Ishikawa (cell line): ENCODE measurements around the gene SPATA32.

Experiments
- CEBPB ChIP-seq: IDR thresholded peaks from 2 replicates; pipeline ENCODE4 v1.6.1; 2012
- CREB1 ChIP-seq: IDR thresholded peaks from 2 replicates; pipeline ENCODE4 v1.6.1; 2012; ENCODE audit warnings: low read depth
- EGR1 ChIP-seq: IDR thresholded peaks from 2 replicates; pipeline ENCODE4 v1.6.1; 2012
- EP300 ChIP-seq: IDR thresholded peaks from 2 replicates; pipeline ENCODE4 v1.6.1; 2012; ENCODE audit warnings: borderline replicate concordance
- FOXM1 ChIP-seq: IDR thresholded peaks from 2 replicates; pipeline ENCODE4 v1.6.1; 2012; ENCODE audit warnings: low read depth, borderline replicate concordance
- NFIC ChIP-seq: IDR thresholded peaks from 2 replicates; pipeline ENCODE4 v1.6.1; 2012
- RAD21 ChIP-seq: IDR thresholded peaks from 2 replicates; pipeline ENCODE4 v1.6.1; 2012; ENCODE audit warnings: low read depth
- TAF1 ChIP-seq: IDR thresholded peaks from 2 replicates; pipeline ENCODE4 v1.6.1; 2012; ENCODE audit warnings: low read depth, mild to moderate bottlenecking
- TCF12 ChIP-seq: IDR thresholded peaks from 2 replicates; pipeline ENCODE4 v1.6.1; 2012; ENCODE audit warnings: low read depth
- TEAD4 ChIP-seq: IDR thresholded peaks from 2 replicates; pipeline ENCODE4 v1.6.1; 2012
- YY1 ChIP-seq: IDR thresholded peaks from 2 replicates; pipeline ENCODE4 v1.6.1; 2012; ENCODE audit warnings: low read depth
- ZBTB7A ChIP-seq: IDR thresholded peaks from 2 replicates; pipeline ENCODE4 v1.6.1; 2012; ENCODE audit warnings: low read depth
- TF ChIP-seq, protein P1 (sequence below): IDR thresholded peaks from 2 replicates; pipeline ENCODE4 v1.6.1; 2012
- TF ChIP-seq, protein P2 (sequence below): IDR thresholded peaks from 2 replicates; pipeline ENCODE4 v1.6.1; 2012; ENCODE audit warnings: low read depth, mild to moderate bottlenecking
- TF ChIP-seq, protein P3 (sequence below): IDR thresholded peaks from 2 replicates; pipeline ENCODE4 v1.6.1; 2012

The SPATA32 gene

DNA sequence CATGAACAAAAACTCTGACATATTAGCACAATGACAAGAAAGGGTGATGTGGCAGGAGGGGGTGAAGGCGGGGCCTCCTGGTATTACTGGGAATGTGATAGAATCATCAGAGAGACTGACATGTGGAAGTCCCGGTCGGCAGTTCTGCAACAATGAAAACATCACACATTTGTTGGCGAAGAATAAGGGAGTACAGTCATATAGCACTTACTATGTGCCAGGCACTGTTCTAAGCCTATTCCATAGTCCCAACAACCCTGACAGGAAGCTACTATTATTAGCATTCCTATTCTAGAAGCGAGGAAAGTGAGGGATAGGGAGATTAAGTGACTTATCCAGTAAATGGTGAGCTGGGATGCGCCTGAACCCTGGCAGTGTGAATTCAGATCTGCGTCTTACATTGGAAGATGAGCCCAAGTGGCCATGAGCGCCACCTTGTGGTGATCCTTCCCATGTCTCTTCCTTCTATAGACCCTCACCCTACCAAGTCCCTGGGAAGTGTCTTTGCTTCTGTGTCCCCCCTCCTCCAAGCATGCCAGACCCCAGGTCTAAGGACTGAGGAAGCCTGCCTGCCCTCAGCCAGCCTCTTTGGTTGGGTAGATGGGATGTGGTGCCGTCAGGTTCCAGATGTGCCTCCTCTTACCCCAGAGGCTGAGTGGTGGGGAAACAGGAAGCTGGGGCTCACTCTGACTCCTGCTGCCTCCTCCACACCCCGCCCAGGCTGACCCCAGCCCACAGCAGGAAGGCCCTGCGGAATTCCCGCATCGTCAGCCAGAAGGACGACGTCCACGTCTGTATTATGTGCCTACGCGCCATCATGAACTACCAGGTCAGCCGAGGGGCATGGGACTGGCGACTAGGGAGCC is 26.2 kb downstream of the SPATA32 start:
- TF ChIP-seq RAD21 (peak; percentile 62), TAF1 (no peak)

DNA sequence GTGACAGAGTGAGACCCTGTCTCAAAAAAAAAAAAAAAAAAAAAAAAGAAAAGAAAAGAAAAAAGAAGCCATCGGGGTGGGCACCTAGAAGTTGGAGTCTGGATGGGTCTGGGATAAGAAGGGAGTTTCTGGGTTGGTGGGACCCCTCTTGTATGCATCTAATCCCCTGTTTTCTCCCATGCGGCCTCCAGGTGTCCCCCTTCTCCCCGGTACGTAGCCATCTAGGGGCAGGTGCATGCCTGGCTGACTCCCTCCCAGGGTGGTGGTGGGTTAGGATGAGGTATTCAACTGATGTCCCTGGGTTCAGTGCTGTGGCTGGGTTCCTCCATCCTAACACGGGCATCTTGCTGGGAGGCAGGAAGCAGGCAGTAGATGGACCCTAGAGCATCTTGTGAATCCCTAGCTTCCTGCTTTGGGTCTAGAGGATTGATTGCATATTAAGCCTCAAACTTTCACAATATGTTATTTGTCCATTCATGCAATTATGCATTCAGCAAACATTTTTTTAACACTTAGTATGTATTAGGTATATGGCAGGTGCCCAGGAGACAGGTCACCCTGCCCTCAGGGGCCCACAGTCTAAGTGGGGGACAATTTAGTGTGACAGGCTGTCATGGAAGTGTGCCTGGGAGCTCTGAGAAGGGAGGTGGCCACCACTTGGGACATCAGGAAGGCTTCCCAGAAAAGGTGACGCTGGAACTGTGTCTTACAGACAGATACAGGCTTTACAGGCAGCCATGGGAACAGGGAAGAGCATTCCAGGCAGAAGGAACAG is 27.1 kb downstream of the SPATA32 start:
- TF ChIP-seq RAD21: peak; percentile 51
- TF ChIP-seq TEAD4: no peak

DNA sequence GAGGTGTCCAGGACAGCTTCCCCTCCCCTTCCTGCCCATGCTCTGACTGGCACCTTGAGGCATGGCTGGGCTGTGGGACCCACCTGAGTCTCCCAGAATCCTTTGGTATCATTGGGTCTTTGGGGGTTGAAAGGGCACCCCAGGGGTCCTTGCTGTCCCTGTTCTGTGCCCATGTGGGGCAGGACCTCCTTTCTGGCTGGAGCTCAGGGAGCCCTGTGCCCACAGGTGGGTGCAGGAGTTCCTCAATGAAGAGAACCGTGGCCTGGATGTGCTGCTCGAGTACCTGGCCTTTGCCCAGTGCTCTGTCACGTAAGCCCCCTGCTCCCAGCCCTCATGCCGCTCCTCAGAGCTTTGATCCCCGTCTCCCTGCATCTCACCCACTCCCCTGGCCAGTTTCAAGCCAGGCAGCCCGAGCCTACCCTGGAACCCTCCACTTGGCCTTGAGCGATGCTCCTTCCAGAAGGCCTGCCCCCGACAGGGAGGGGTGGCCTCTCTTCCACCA is 28.4 kb downstream of the SPATA32 start:
- TF ChIP-seq, protein P1, sequence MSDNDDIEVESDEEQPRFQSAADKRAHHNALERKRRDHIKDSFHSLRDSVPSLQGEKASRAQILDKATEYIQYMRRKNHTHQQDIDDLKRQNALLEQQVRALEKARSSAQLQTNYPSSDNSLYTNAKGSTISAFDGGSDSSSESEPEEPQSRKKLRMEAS: no peak
- no peak for TF ChIP-seq FOXM1
- no peak for TF ChIP-seq CEBPB
- TF ChIP-seq ZBTB7A: no peak

DNA sequence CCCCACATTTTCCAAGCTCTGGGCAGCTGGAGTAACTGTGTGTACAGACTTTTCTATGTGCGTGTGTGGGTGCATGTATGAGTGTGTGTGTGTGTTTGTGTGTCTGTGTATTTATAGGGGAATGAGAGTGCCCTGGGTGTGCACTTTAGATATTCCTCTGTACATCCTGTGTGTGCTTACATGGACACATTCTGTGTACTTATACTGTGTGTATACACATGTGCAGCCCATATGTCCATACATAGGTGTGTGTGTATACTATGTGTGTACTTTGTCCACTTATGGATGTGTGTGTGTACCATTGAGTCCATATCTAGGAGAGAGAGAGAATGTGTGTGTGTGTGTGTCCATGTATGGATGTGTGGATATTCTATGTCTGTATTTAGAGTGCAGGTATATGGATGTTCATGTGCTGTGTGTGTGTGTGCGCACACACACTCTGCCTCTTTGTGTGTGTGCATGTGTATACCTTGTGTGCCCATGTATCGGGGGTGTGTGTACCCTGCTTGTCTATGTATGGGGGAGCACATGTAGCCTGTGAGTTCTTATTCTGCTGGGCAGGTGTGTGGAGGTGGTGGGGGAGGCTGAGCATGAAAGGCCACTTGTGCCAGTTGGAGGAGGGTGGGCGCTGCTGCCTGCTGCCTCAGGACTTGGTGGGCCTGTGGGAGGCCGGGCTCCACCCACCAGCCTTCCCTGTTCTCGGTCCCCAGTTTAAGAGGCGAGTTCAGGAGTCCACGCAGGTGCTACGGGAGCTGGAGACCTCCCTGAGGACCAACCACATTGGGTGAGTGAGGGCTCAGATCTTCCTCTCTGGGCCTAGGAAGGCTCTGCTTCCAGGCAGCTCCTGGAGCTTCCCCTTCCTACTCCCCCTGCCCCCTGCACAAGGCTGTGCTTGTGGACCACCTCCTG is 29.1 kb downstream of the SPATA32 start:
- TF ChIP-seq, protein P2, sequence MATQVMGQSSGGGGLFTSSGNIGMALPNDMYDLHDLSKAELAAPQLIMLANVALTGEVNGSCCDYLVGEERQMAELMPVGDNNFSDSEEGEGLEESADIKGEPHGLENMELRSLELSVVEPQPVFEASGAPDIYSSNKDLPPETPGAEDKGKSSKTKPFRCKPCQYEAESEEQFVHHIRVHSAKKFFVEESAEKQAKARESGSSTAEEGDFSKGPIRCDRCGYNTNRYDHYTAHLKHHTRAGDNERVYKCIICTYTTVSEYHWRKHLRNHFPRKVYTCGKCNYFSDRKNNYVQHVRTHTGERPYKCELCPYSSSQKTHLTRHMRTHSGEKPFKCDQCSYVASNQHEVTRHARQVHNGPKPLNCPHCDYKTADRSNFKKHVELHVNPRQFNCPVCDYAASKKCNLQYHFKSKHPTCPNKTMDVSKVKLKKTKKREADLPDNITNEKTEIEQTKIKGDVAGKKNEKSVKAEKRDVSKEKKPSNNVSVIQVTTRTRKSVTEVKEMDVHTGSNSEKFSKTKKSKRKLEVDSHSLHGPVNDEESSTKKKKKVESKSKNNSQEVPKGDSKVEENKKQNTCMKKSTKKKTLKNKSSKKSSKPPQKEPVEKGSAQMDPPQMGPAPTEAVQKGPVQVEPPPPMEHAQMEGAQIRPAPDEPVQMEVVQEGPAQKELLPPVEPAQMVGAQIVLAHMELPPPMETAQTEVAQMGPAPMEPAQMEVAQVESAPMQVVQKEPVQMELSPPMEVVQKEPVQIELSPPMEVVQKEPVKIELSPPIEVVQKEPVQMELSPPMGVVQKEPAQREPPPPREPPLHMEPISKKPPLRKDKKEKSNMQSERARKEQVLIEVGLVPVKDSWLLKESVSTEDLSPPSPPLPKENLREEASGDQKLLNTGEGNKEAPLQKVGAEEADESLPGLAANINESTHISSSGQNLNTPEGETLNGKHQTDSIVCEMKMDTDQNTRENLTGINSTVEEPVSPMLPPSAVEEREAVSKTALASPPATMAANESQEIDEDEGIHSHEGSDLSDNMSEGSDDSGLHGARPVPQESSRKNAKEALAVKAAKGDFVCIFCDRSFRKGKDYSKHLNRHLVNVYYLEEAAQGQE: no peak
- TF ChIP-seq CREB1 (no peak), NFIC (no peak), EP300 (no peak), EGR1 (no peak), TCF12 (no peak), RAD21 (no peak), FOXM1 (no peak)
- TF ChIP-seq, protein P3, sequence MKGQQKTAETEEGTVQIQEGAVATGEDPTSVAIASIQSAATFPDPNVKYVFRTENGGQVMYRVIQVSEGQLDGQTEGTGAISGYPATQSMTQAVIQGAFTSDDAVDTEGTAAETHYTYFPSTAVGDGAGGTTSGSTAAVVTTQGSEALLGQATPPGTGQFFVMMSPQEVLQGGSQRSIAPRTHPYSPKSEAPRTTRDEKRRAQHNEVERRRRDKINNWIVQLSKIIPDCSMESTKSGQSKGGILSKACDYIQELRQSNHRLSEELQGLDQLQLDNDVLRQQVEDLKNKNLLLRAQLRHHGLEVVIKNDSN: no peak

DNA sequence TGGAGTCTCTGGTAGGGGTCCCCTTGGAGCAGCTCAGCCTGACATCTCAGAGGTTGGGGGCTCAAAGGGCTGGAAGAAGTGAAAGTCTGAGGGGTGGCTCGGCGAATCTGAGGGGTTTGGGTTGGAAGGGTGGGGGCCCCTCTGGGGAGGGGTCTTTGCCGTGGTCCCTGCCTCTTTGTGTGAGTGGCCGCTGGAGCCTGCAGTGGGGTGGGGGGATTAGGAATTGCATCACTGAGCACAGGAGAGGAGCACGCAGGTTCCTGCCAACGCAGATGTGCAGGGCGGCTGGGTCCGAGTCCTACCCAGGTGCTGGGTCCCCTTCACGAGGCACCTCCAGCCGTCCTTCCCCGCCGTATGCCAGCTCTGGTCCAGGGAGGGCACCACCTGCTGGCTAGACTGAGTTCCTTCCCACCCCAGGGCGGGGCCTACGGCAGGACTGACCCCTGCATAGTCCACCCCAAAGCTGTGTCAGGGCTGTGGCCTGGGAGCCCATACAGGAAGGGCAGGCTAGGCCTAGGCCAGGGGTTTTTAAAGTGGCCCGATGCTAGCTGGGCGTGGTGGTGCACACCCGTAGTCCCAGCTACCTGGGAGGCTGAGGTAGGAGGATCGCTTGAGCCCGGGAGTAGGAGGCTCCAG is 30.3 kb downstream of the SPATA32 start:
- TF ChIP-seq YY1 (no peak), RAD21 (peak; percentile 25; the same call in 1 of the 2 replicates), ZBTB7A (0 out of 2 replicates have a peak, but pooled peaks have one; percentile 24), EGR1 (no peak)
- TF ChIP-seq, protein P3: no peak

DNA sequence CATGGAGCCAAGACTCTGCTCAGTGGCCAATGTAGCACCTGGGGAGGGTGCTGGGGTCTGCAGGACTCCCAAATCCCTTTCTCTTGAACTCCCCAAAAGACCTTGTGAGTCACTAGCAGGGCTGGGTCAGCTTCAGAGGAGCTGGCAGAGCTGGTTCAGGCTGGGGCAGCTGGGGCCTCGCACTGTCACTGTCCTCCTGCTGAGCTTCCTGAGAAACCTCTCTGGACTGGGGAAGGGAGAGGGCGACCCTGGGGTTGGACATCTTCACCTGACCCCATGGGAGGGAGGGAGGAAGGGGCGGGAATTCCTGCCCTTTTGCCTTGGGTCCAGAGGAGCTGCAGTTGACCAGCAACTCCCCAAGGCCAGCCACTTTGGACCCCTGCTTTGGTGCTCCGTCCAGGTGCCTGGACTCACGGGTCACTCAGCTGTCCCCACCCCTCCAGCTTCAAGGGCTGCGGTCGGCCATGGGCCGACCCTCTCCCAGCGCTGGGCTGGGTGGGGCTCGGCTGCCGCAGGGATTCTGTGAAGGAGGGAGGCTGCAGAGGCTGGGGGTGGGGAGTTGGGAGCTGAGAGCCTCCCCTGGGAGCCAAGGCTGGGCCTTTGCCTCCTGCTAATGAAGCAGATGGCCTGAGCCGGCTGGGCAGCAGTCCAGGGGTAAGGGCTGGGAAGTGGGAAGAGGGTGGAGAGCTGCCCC is 31.0 kb downstream of the SPATA32 start:
- no peak for TF ChIP-seq CEBPB
- TF ChIP-seq TEAD4: no peak
- TF ChIP-seq, protein P2: no peak
- no peak for TF ChIP-seq EGR1
- no peak for TF ChIP-seq NFIC
- TF ChIP-seq TCF12: no peak
- TF ChIP-seq CREB1: no peak
- no peak for TF ChIP-seq EP300
- no peak for TF ChIP-seq RAD21
- TF ChIP-seq ZBTB7A: no peak
- TF ChIP-seq, protein P3: no peak
- TF ChIP-seq YY1: no peak
- TF ChIP-seq, protein P1: no peak
- TF ChIP-seq FOXM1: no peak
- TF ChIP-seq TAF1: no peak
